H1 (cell line): ENCODE data around the gene ASRGL1. TPM values are rescaled to one million over a fixed set of nuclear protein-coding genes. Genes with fewer than 3 reads are reported as not detected.

ENCODE experiments used
- ASH2L ChIP-seq: fragments of 200-600, 300-600 bp; sonication (generic); IDR thresholded peaks from one replicate; pipeline ENCODE4 v1.7.1; 2017; ENCODE audit warnings: low read length
- ATF3 ChIP-seq: IDR thresholded peaks from 2 replicates; pipeline ENCODE4 v1.6.1; 2011; ENCODE audit warnings: low read depth, mild to moderate bottlenecking, low read length; ENCODE audit not compliant: insufficient read depth
- CBX5 ChIP-seq: fragments of 300-800, 300-1000 bp; sonication (generic); IDR thresholded peaks from 2 replicates; pipeline ENCODE4 v1.7.1; 2016; ENCODE audit warnings: antibody characterized with exemption, low read length, low read depth
- CTBP2 ChIP-seq: IDR thresholded peaks from 2 replicates; pipeline ENCODE4 v1.7.0; 2011; ENCODE audit warnings: borderline replicate concordance, mild to moderate bottlenecking, moderate library complexity, mixed read lengths, low read length; ENCODE audit not compliant: insufficient read depth, insufficient read length
- CTCF ChIP-seq, 3 experiments: IDR thresholded peaks; 1 replicate in 2 of 3; 2 replicates in 1 of 3; pipeline versions ENCODE4 v1.5.1 to v1.6.1; 2011; ENCODE audit warnings: low read length in 3 of 3, mild to moderate bottlenecking in 3 of 3, inconsistent platforms in 2 of 3, low read depth in 1 of 3, moderate library complexity in 1 of 3; ENCODE audit not compliant: insufficient read depth in 1 of 3; ENCODE audit errors: control extremely low read depth in 1 of 3
- EZH2 ChIP-seq: fragments of 200-600 bp; sonication (generic); IDR thresholded peaks from 2 replicates; pipeline ENCODE4 v1.7.1; 2012; ENCODE audit warnings: low read depth, mild to moderate bottlenecking, moderate library complexity, low read length, inconsistent platforms; ENCODE audit not compliant: severe bottlenecking
- JUN ChIP-seq: IDR thresholded peaks from 2 replicates; pipeline ENCODE4 v1.6.1; 2011; ENCODE audit warnings: low read depth, mild to moderate bottlenecking, improper control_type of control experiment, low read length
- JUND ChIP-seq: IDR thresholded peaks from 2 replicates; pipeline ENCODE4 v1.6.1; 2011; ENCODE audit warnings: mild to moderate bottlenecking, improper control_type of control experiment, low read length
- KDM1A ChIP-seq: fragments of 200-600, 300-600 bp; sonication (generic); IDR thresholded peaks from 2 replicates; pipeline ENCODE4 v1.7.1; 2016; ENCODE audit warnings: mild to moderate bottlenecking, low read length, borderline replicate concordance
- KDM4A ChIP-seq: IDR thresholded peaks from one replicate; pipeline ENCODE4 v1.7.1; 2012; ENCODE audit warnings: low read depth, mild to moderate bottlenecking, moderate library complexity, low read length, inconsistent platforms; ENCODE audit not compliant: severe bottlenecking
- POLR2A ChIP-seq, 2 experiments: IDR thresholded peaks; 1 replicate in 1 of 2; 2 replicates in 1 of 2; pipeline ENCODE4 v1.6.1; 2011; ENCODE audit warnings: low read depth in 2 of 2, low read length in 2 of 2, mild to moderate bottlenecking in 2 of 2; ENCODE audit errors: control extremely low read depth in 1 of 2
- POLR2AphosphoS5 ChIP-seq: IDR thresholded peaks from 2 replicates; pipeline ENCODE4 v1.6.1; 2011; ENCODE audit warnings: low read depth, low read length
- POU5F1 ChIP-seq: IDR thresholded peaks from 2 replicates; pipeline ENCODE4 v1.6.1; 2011; ENCODE audit warnings: low read depth, mild to moderate bottlenecking, low read length, moderate library complexity
- RBBP5 ChIP-seq: IDR thresholded peaks from 2 replicates; pipeline ENCODE4 v1.7.1; 2012; ENCODE audit warnings: low read depth, mild to moderate bottlenecking, inconsistent platforms, low read length, moderate library complexity, borderline replicate concordance
- SIN3A ChIP-seq, 2 experiments: IDR thresholded peaks in 1 of 2; conservative IDR thresholded peaks in 1 of 2; 2 replicates each; pipeline ENCODE4 v1.6.1; 2011 to 2012; ENCODE audit warnings: low read length in 2 of 2, improper control_type of control experiment in 1 of 2, low read depth in 1 of 2, mild to moderate bottlenecking in 1 of 2
- SIRT6 ChIP-seq: IDR thresholded peaks from one replicate; pipeline ENCODE4 v1.7.1; 2012; ENCODE audit warnings: low read length, inconsistent platforms
- SP1 ChIP-seq: IDR thresholded peaks from 2 replicates; pipeline ENCODE4 v1.6.1; 2011; ENCODE audit warnings: low read depth, low read length
- TBP ChIP-seq: IDR thresholded peaks from 2 replicates; pipeline ENCODE4 v1.6.1; 2011; ENCODE audit warnings: low read depth, low read length, improper control_type of control experiment
- TEAD4 ChIP-seq: IDR thresholded peaks from 2 replicates; pipeline ENCODE4 v1.6.1; 2012; ENCODE audit warnings: low read depth, low read length, inconsistent platforms, mixed read lengths
- USF2 ChIP-seq: IDR thresholded peaks from 2 replicates; pipeline ENCODE4 v1.6.1; 2011; ENCODE audit warnings: low read length, improper control_type of control experiment
- YY1 ChIP-seq: IDR thresholded peaks from 2 replicates; pipeline ENCODE4 v1.6.1; 2011; ENCODE audit warnings: low read depth, mild to moderate bottlenecking, low read length
- polyA plus RNA-seq, 7 experiments: library from polyadenylated mRNA; depleted of rRNA in 3 of 7; stranded (reverse) in 5 of 7; unstranded in 2 of 7; fragments of >200 nt in 5 of 7; fragments of 200-250 nt in 2 of 7; gene quantifications; 1 replicate in 5 of 7; 2 replicates in 1 of 7; 4 replicates in 1 of 7; pipeline versions ENCODE4 v1.2.1 to v1.2.3, GENCODE V29; 2011 to 2013; ENCODE audit warnings: missing spikeins in 2 of 7, mixed read lengths in 2 of 7
- total RNA-seq: library from RNA; stranded (reverse); fragmentation: NEBNext Ultra II Directional; extraction: Animal tissue kit (Norgen Biotek cat#: 25700); gene quantifications from 2 replicates; pipeline ENCODE4 v1.2.1, GENCODE V29; 2021

The ASRGL1 gene
- total and polyA plus RNA-seq, 2 of the 8 experiments (the other 6 are each of a cell fraction or from before 2014, with no cell fraction given) = 19.9 to 23.5 TPM

GRCh38 chr11:62394825-62395538, 57.7 kb downstream of the ASRGL1 start (continued):
- TF ChIP-seq CTCF (IDR thresholded peaks at IDR 0.05; ENCODE audit: control extremely low read depth in 1 of 3, insufficient read depth in 1 of 3, low read depth in 1 of 3, low read length in 3 of 3) (peak in 2 of 3 experiments; percentile 64 to 71; a peak in 3 of 4 replicates), JUND (no peak), RBBP5 (no peak), CBX5 (no peak), POLR2AphosphoS5 (no peak), SIRT6 (no peak), JUN (no peak), POU5F1 (no peak), ATF3 (no peak), SP1 (no peak), POLR2A (IDR thresholded peaks at IDR 0.05; ENCODE audit: control extremely low read depth in 1 of 2, low read depth in 2 of 2, low read length in 2 of 2) (no peak), TBP (0 out of 2 replicates have a peak, but pooled peaks have one; percentile 9), USF2 (no peak), ASH2L (peak; percentile 55), CTBP2 (no peak), KDM1A (0 out of 2 replicates have a peak, but pooled peaks have one; percentile 11), YY1 (peak; percentile 40; the same call in 1 of the 2 replicates), EZH2 (no peak), KDM4A (no peak), TEAD4 (no peak), SIN3A (conservative IDR thresholded peaks at IDR 0.05 in 1 of 2, IDR thresholded peaks at IDR 0.05 in 1 of 2; ENCODE audit: low read depth in 1 of 2, low read length in 2 of 2) (peak; percentile 56 to 72; a peak in 2 of 4 replicates)
